ENCODE measurements around the gene HEPHL1. TPM values are rescaled to one million over a fixed set of nuclear protein-coding genes. Genes with fewer than 3 reads are reported as not detected.

Gene HEPHL1
- total and polyA plus RNA-seq, 2 experiments from 2014 or later: 0.07 to 0.21 TPM

- TF ChIP-seq, protein P1, sequence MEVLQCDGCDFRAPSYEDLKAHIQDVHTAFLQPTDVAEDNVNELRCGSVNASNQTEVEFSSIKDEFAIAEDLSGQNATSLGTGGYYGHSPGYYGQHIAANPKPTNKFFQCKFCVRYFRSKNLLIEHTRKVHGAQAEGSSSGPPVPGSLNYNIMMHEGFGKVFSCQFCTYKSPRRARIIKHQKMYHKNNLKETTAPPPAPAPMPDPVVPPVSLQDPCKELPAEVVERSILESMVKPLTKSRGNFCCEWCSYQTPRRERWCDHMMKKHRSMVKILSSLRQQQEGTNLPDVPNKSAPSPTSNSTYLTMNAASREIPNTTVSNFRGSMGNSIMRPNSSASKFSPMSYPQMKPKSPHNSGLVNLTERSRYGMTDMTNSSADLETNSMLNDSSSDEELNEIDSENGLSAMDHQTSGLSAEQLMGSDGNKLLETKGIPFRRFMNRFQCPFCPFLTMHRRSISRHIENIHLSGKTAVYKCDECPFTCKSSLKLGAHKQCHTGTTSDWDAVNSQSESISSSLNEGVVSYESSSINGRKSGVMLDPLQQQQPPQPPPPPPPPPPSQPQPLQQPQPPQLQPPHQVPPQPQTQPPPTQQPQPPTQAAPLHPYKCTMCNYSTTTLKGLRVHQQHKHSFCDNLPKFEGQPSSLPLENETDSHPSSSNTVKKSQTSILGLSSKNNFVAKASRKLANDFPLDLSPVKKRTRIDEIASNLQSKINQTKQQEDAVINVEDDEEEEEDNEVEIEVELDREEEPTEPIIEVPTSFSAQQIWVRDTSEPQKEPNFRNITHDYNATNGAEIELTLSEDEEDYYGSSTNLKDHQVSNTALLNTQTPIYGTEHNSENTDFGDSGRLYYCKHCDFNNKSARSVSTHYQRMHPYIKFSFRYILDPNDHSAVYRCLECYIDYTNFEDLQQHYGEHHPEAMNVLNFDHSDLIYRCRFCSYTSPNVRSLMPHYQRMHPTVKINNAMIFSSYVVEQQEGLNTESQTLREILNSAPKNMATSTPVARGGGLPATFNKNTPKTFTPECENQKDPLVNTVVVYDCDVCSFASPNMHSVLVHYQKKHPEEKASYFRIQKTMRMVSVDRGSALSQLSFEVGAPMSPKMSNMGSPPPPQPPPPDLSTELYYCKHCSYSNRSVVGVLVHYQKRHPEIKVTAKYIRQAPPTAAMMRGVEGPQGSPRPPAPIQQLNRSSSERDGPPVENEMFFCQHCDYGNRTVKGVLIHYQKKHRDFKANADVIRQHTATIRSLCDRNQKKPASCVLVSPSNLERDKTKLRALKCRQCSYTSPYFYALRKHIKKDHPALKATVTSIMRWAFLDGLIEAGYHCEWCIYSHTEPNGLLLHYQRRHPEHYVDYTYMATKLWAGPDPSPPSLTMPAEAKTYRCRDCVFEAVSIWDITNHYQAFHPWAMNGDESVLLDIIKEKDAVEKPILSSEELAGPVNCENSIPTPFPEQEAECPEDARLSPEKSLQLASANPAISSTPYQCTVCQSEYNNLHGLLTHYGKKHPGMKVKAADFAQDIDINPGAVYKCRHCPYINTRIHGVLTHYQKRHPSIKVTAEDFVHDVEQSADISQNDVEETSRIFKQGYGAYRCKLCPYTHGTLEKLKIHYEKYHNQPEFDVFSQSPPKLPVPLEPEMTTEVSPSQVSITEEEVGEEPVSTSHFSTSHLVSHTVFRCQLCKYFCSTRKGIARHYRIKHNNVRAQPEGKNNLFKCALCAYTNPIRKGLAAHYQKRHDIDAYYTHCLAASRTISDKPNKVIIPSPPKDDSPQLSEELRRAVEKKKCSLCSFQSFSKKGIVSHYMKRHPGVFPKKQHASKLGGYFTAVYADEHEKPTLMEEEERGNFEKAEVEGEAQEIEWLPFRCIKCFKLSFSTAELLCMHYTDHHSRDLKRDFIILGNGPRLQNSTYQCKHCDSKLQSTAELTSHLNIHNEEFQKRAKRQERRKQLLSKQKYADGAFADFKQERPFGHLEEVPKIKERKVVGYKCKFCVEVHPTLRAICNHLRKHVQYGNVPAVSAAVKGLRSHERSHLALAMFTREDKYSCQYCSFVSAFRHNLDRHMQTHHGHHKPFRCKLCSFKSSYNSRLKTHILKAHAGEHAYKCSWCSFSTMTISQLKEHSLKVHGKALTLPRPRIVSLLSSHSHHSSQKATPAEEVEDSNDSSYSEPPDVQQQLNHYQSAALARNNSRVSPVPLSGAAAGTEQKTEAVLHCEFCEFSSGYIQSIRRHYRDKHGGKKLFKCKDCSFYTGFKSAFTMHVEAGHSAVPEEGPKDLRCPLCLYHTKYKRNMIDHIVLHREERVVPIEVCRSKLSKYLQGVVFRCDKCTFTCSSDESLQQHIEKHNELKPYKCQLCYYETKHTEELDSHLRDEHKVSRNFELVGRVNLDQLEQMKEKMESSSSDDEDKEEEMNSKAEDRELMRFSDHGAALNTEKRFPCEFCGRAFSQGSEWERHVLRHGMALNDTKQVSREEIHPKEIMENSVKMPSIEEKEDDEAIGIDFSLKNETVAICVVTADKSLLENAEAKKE (CRISPR knock-in tag; IDR thresholded peaks at IDR 0.05): no peak
Observed at GRCh38 chr11:94043241-94043640, 22.1 kb downstream of the HEPHL1 start (continued).

DNA sequence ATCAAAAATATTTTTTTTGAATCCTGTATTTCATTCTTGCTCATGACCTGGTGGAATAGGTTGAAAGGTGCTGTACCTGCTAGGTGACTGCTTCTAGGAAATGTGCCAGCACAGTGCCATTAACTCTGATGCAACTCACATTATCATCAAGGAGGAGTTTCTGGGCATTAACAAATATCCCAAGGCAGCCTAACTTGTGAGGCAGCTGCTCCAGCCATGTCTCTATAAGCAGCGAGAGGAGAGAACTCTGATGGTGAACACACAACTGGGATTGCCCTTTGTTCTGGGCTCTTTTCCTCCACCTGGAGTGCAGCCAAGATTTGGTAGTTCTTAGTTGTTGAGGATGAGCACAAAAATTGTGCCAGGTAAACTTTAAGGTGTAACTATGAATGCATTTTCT, 25.6 kb downstream of the HEPHL1 start:
- no peaks in the 10 kb centered on the region for H3K79me2 ChIP-seq (replicated peaks; ENCODE audit: insufficient read depth)
- Mint-ChIP-seq H3K4me3 (no peak overlapping the region), H3K27me3 (ENCODE audit: insufficient read depth, low read depth, poor library complexity) (peaks cover 2% of the 10 kb centered on the region), H3K4me1 (no peaks in the 10 kb centered on the region), H3K36me3 (ENCODE audit: low read depth) (no peaks in the 10 kb centered on the region), H3K27ac (no peak overlapping the region), H3K9me3 (no peaks in the 10 kb centered on the region; the same call in 2 of the 3 replicates)
- no peak overlapping the region for H3K27ac ChIP-seq (ENCODE audit: low read depth)
- DNase-seq (ENCODE audit: low spot score): no peak
- no peaks in the 10 kb centered on the region for H3K36me3 ChIP-seq (ENCODE audit: insufficient read depth)
- H3F3A ChIP-seq (replicated peaks; ENCODE audit: low read depth): no peaks in the 10 kb centered on the region
- no peaks in the 10 kb centered on the region for H3K9me2 ChIP-seq (ENCODE audit: insufficient read depth)
- H3K27me3 ChIP-seq (ENCODE audit: insufficient read depth): no peaks in the 10 kb centered on the region
- no peak for ATAC-seq
- H2AFZ ChIP-seq: peak overlapping the region; percentile 83; the same call in 1 of the 2 replicates
- H3K4me3 ChIP-seq: no peak overlapping the region
- no peaks in the 10 kb centered on the region for H3K4me1 ChIP-seq (ENCODE audit: insufficient read depth)
- H3K4me2 ChIP-seq: no peak overlapping the region
- H4K20me1 ChIP-seq (replicated peaks; ENCODE audit: insufficient read depth): no peaks in the 10 kb centered on the region
- TF ChIP-seq ZNF114 (CRISPR knock-in tag; IDR thresholded peaks at IDR 0.05) (no peak), ZNF331 (CRISPR knock-in tag; IDR thresholded peaks at IDR 0.05; ENCODE audit: low read depth) (no peak), JUNB (IDR thresholded peaks at IDR 0.05; ENCODE audit: unreplicated experiment) (no peak), STAT1 (IDR thresholded peaks at IDR 0.05; ENCODE audit: unreplicated experiment) (no peak), ETS1 (IDR thresholded peaks at IDR 0.05) (no peak), CREB1 (CRISPR knock-in tag; IDR thresholded peaks at IDR 0.05; ENCODE audit: low read depth) (no peak), EZH2 (IDR thresholded peaks at IDR 0.05; ENCODE audit: low read depth, unreplicated experiment) (no peak), NANOG (IDR thresholded peaks at IDR 0.05; ENCODE audit: borderline replicate concordance) (no peak), EZH2phosphoT487 (IDR thresholded peaks at IDR 0.05; ENCODE audit: unreplicated experiment) (no peak), POLR2AphosphoS5 (IDR thresholded peaks at IDR 0.05; ENCODE audit: low read depth) (no peak)
- TF ChIP-seq, protein P2, sequence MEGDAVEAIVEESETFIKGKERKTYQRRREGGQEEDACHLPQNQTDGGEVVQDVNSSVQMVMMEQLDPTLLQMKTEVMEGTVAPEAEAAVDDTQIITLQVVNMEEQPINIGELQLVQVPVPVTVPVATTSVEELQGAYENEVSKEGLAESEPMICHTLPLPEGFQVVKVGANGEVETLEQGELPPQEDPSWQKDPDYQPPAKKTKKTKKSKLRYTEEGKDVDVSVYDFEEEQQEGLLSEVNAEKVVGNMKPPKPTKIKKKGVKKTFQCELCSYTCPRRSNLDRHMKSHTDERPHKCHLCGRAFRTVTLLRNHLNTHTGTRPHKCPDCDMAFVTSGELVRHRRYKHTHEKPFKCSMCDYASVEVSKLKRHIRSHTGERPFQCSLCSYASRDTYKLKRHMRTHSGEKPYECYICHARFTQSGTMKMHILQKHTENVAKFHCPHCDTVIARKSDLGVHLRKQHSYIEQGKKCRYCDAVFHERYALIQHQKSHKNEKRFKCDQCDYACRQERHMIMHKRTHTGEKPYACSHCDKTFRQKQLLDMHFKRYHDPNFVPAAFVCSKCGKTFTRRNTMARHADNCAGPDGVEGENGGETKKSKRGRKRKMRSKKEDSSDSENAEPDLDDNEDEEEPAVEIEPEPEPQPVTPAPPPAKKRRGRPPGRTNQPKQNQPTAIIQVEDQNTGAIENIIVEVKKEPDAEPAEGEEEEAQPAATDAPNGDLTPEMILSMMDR (conservative IDR thresholded peaks at IDR 0.05; ENCODE audit: low read depth in 2 of 2): no peak
- TF ChIP-seq, protein P3, sequence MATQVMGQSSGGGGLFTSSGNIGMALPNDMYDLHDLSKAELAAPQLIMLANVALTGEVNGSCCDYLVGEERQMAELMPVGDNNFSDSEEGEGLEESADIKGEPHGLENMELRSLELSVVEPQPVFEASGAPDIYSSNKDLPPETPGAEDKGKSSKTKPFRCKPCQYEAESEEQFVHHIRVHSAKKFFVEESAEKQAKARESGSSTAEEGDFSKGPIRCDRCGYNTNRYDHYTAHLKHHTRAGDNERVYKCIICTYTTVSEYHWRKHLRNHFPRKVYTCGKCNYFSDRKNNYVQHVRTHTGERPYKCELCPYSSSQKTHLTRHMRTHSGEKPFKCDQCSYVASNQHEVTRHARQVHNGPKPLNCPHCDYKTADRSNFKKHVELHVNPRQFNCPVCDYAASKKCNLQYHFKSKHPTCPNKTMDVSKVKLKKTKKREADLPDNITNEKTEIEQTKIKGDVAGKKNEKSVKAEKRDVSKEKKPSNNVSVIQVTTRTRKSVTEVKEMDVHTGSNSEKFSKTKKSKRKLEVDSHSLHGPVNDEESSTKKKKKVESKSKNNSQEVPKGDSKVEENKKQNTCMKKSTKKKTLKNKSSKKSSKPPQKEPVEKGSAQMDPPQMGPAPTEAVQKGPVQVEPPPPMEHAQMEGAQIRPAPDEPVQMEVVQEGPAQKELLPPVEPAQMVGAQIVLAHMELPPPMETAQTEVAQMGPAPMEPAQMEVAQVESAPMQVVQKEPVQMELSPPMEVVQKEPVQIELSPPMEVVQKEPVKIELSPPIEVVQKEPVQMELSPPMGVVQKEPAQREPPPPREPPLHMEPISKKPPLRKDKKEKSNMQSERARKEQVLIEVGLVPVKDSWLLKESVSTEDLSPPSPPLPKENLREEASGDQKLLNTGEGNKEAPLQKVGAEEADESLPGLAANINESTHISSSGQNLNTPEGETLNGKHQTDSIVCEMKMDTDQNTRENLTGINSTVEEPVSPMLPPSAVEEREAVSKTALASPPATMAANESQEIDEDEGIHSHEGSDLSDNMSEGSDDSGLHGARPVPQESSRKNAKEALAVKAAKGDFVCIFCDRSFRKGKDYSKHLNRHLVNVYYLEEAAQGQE (IDR thresholded peaks at IDR 0.05; ENCODE audit: unreplicated experiment): no peak
